ENCODE measurements around the gene OR2T35. TPM values are rescaled to one million over a fixed set of nuclear protein-coding genes. Genes with fewer than 3 reads are reported as not detected.
"Not testable (repeated sequence)": the region's sequence is repeated elsewhere in the genome, so short reads cannot be mapped to it uniquely, and the experiment has no call there.

The OR2T35 gene
- total and polyA plus RNA-seq, 2 experiments from 2014 or later, result not detected

- H3K27me3 ChIP-seq (ENCODE audit: insufficient read depth); H3K27ac Mint-ChIP-seq; H3K9me2 ChIP-seq (ENCODE audit: insufficient read depth); H3K4me2 ChIP-seq; H3K79me2 ChIP-seq (replicated peaks; ENCODE audit: insufficient read depth); H3K4me1 Mint-ChIP-seq; ATAC-seq; H3K36me3 Mint-ChIP-seq (ENCODE audit: low read depth); H3K4me3 ChIP-seq; H4K20me1 ChIP-seq (replicated peaks; ENCODE audit: insufficient read depth); H3K27ac ChIP-seq (ENCODE audit: low read depth); DNase-seq (ENCODE audit: low spot score); H3K4me1 ChIP-seq (ENCODE audit: insufficient read depth); H2AFZ ChIP-seq; H3F3A ChIP-seq (replicated peaks; ENCODE audit: low read depth); H3K36me3 ChIP-seq (ENCODE audit: insufficient read depth); H3K27me3 Mint-ChIP-seq (ENCODE audit: insufficient read depth, low read depth, poor library complexity); H3K4me3 Mint-ChIP-seq: not testable (repeated sequence)
- peaks cover 13% of the 10 kb centered on the region; the same call in 2 of the 3 replicates for H3K9me3 Mint-ChIP-seq
Observed at GRCh38 chr1:248634991-248635390, 10.1 kb downstream of the OR2T35 start, which contains the start of gene OR2T11. Gene OR2T11 (minus strand): TSS chr1:248635091. CDS start chr1:248627128, 7,963 bp downstream.

- no peak for TF ChIP-seq JUNB (IDR thresholded peaks at IDR 0.05; ENCODE audit: unreplicated experiment)
- Mint-ChIP-seq H3K4me1 (no peaks in the 10 kb centered on the region), H3K27ac (no peak overlapping the region), H3K4me3 (no peak overlapping the region), H3K9me3 (peaks cover 8% of the 10 kb centered on the region; the same call in 2 of the 3 replicates), H3K36me3 (ENCODE audit: low read depth) (peaks cover 18% of the 10 kb centered on the region), H3K27me3 (ENCODE audit: insufficient read depth, low read depth, poor library complexity) (no peaks in the 10 kb centered on the region)
- H3K9me2 ChIP-seq (ENCODE audit: insufficient read depth), result no peaks in the 10 kb centered on the region
- no peak overlapping the region for H3K27ac ChIP-seq (ENCODE audit: low read depth)
- no peak for DNase-seq (ENCODE audit: low spot score)
- H3K4me3 ChIP-seq, result no peak overlapping the region
- H3K79me2 ChIP-seq (replicated peaks; ENCODE audit: insufficient read depth), result no peaks in the 10 kb centered on the region
- H4K20me1 ChIP-seq (replicated peaks; ENCODE audit: insufficient read depth), result no peaks in the 10 kb centered on the region
- H3K4me1 ChIP-seq (ENCODE audit: insufficient read depth), result no peaks in the 10 kb centered on the region
- ATAC-seq, result no peak
- H3K27me3 ChIP-seq (ENCODE audit: insufficient read depth), result no peaks in the 10 kb centered on the region
- H2AFZ ChIP-seq, result no peak overlapping the region
- H3K36me3 ChIP-seq (ENCODE audit: insufficient read depth), result no peaks in the 10 kb centered on the region
- H3F3A ChIP-seq (replicated peaks; ENCODE audit: low read depth), result no peaks in the 10 kb centered on the region
- H3K4me2 ChIP-seq, result no peak overlapping the region
Observed at GRCh38 chr1:248631354-248632008, 13.6 kb downstream of the OR2T35 start.

- no peak overlapping the region for H3K27ac ChIP-seq (ENCODE audit: low read depth)
- Mint-ChIP-seq H3K36me3 (ENCODE audit: low read depth) (peaks cover 18% of the 10 kb centered on the region), H3K9me3 (peaks cover 8% of the 10 kb centered on the region; the same call in 2 of the 3 replicates), H3K27ac (no peak overlapping the region), H3K4me1 (no peaks in the 10 kb centered on the region), H3K4me3 (no peak overlapping the region), H3K27me3 (ENCODE audit: insufficient read depth, low read depth, poor library complexity) (no peaks in the 10 kb centered on the region)
- no peak for TF ChIP-seq POLR2AphosphoS5 (IDR thresholded peaks at IDR 0.05; ENCODE audit: low read depth)
- no peak for TF ChIP-seq CREB1 (CRISPR knock-in tag; IDR thresholded peaks at IDR 0.05; ENCODE audit: low read depth)
- no peak for TF ChIP-seq ZNF331 (CRISPR knock-in tag; IDR thresholded peaks at IDR 0.05; ENCODE audit: low read depth)
- TF ChIP-seq ZNF114 (CRISPR knock-in tag; IDR thresholded peaks at IDR 0.05), result no peak
- TF ChIP-seq EZH2 (IDR thresholded peaks at IDR 0.05; ENCODE audit: low read depth, unreplicated experiment), result no peak
- no peaks in the 10 kb centered on the region for H3K79me2 ChIP-seq (replicated peaks; ENCODE audit: insufficient read depth)
- no peaks in the 10 kb centered on the region for H3K9me2 ChIP-seq (ENCODE audit: insufficient read depth)
- no peak overlapping the region for H3K4me2 ChIP-seq
- no peaks in the 10 kb centered on the region for H3F3A ChIP-seq (replicated peaks; ENCODE audit: low read depth)
- H3K36me3 ChIP-seq (ENCODE audit: insufficient read depth), result no peaks in the 10 kb centered on the region
- H2AFZ ChIP-seq, result no peak overlapping the region
- no peak overlapping the region for H3K4me3 ChIP-seq
- no peaks in the 10 kb centered on the region for H3K4me1 ChIP-seq (ENCODE audit: insufficient read depth)
- DNase-seq (ENCODE audit: low spot score), result no peak
- H4K20me1 ChIP-seq (replicated peaks; ENCODE audit: insufficient read depth), result no peaks in the 10 kb centered on the region
- ATAC-seq, result no peak
- no peaks in the 10 kb centered on the region for H3K27me3 ChIP-seq (ENCODE audit: insufficient read depth)
Observed at GRCh38 chr1:248630551-248630950, 14.5 kb downstream of the OR2T35 start.

All from GM23338 (cell line).